ENCODE data around the gene CHMP3.

Gene CHMP3

GRCh38 chr2:86461042-86461743 is 102.0 kb downstream of the CHMP3 start:
- no peak for DNase-seq

- no peak for DNase-seq
Observed at GRCh38 chr2:86455181-86455580, 108.1 kb downstream of the CHMP3 start.

GRCh38 chr2:86454238-86454637 is 109.0 kb downstream of the CHMP3 start:
- DNase-seq = no peak

- DNase-seq = no peak
Observed at GRCh38 chr2:86453836-86454235, 109.4 kb downstream of the CHMP3 start.
